ENCODE results near the gene ANKMY2.

DNA sequence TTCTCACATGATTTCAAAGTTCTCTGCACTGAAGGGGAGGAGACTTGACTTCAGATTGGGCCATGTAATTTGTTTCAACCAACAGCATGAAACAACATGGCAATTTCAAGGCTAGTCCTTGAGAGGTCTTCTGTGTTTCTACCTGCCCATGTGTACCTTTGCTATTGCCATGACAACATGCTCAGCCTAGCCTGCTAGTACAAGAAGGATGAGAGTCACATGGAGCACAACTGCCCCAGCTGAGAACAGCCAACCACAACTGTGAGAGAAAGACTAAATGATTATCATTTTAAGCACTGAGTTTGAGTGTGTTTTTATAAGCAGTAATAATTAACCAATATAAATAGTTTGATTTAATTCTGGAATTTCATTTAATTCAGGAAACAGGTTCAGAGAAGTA lies 41.9 kb downstream of the ANKMY2 start:
- TF ChIP-seq, protein P1, sequence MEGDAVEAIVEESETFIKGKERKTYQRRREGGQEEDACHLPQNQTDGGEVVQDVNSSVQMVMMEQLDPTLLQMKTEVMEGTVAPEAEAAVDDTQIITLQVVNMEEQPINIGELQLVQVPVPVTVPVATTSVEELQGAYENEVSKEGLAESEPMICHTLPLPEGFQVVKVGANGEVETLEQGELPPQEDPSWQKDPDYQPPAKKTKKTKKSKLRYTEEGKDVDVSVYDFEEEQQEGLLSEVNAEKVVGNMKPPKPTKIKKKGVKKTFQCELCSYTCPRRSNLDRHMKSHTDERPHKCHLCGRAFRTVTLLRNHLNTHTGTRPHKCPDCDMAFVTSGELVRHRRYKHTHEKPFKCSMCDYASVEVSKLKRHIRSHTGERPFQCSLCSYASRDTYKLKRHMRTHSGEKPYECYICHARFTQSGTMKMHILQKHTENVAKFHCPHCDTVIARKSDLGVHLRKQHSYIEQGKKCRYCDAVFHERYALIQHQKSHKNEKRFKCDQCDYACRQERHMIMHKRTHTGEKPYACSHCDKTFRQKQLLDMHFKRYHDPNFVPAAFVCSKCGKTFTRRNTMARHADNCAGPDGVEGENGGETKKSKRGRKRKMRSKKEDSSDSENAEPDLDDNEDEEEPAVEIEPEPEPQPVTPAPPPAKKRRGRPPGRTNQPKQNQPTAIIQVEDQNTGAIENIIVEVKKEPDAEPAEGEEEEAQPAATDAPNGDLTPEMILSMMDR (IDR thresholded peaks at IDR 0.05 in 8 of 11, conservative IDR thresholded peaks at IDR 0.05 in 3 of 11), result no peak
- TF ChIP-seq POLR2AphosphoS5 (IDR thresholded peaks at IDR 0.05) (no peak), POLR2A (IDR thresholded peaks at IDR 0.05) (no peak)

All from spleen (tissue), 7 donors.